Measurements from ENCODE around the gene TTC19. TPM values are rescaled to one million over a fixed set of nuclear protein-coding genes. Genes with fewer than 3 reads are reported as not detected.

TTC19 gene
- total and polyA plus RNA-seq, 2 of the 8 experiments (the other 6 are each of a cell fraction or from before 2014, with no cell fraction given): 11.8 to 55.0 TPM

DNA sequence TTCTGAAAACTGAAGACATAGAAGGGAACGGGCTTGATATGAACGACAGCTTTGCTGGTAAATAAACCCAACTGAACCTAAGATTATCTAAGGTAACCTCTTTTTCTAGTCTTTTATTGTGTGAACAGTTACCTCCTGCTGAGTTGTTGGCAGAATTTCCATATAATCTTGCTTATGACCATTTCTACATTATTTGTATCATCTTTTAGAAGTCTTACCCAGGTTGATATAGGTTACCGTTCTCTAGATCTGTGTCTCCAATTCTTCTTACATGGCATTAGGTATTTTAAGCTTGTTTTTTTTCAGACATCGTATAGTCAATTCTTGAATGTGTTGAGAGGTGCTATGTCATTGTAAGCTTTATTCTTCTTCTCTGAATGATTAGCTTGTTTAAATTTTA is 24.3 kb downstream of the TTC19 start:
- FAIRE-seq: no peak
- H3K79me2 ChIP-seq (ENCODE audit: control insufficient read depth in 1 of 2, insufficient read depth in 2 of 2, low read length in 2 of 2): peaks cover 0 to 13% of the 10 kb centered on the region in 2 experiments; a peak in 2 of 4 replicates
- no peak overlapping the region for H3K4me2 ChIP-seq (ENCODE audit: insufficient read depth in 1 of 2, low read depth in 2 of 2, low read length in 2 of 2)
- H2AK5ac ChIP-seq (ENCODE audit: low read depth, low read length): no peak overlapping the region
- ChIA-PET CTCF (ENCODE audit: partially characterized antibody) (no interaction called here), POLR2A (ENCODE audit: partially characterized antibody) (interaction anchor here (2.6 kb wide), 1 partner anchor 12 kb away, joined by 6 read pairs; no protein-coding TSS in a partner anchor)
- no peak overlapping the region for H4K8ac ChIP-seq (ENCODE audit: extremely low read depth, insufficient read depth, low read length)
- no peak overlapping the region for H2AFZ ChIP-seq (ENCODE audit: low read length)
- H3K79me1 ChIP-seq (ENCODE audit: low read depth, low read length): no peaks in the 10 kb centered on the region; the same call in 1 of the 2 replicates
- H4K91ac ChIP-seq (replicated peaks; ENCODE audit: insufficient read length, low read length): no peak overlapping the region
- no peak overlapping the region for H3K18ac ChIP-seq (ENCODE audit: extremely low read depth, low read length)
- no peak overlapping the region for H3K4me3 ChIP-seq (ENCODE audit: extremely low read depth in 1 of 4, insufficient read depth in 2 of 4, low read depth in 3 of 4, low read length in 4 of 4)
- H3K4me1 ChIP-seq (replicated peaks in 1 of 4; ENCODE audit: control insufficient read depth in 3 of 4, insufficient read depth in 4 of 4, low read length in 3 of 4): no peaks in the 10 kb centered on the region
- H2BK12ac ChIP-seq (ENCODE audit: low read depth, low read length): no peak overlapping the region
- H4K20me1 ChIP-seq (replicated peaks in 1 of 2; ENCODE audit: control insufficient read depth in 1 of 2, insufficient read depth in 2 of 2, low read length in 2 of 2): peaks cover 6 to 10% of the 10 kb centered on the region in 2 experiments
- H2BK15ac ChIP-seq (ENCODE audit: low read length): no peak overlapping the region
- 90% methylated on average over 4 of the region's 4 CpGs; no CpG with 5 or more reads in 1 of the 2 experiments for WGBS, 2 experiments (ENCODE audit: extremely low coverage in 1 of 2, insufficient coverage in 1 of 2, insufficient read length in 1 of 2, insufficient replicate concordance in 2 of 2, low coverage in 1 of 2, low lambda C conversion rate in 2 of 2, missing lambda C conversion rate in 1 of 2)
- no peaks in the 10 kb centered on the region for H3K27me3 ChIP-seq (replicated peaks in 1 of 4; ENCODE audit: control insufficient read depth in 3 of 4, extremely low read depth in 1 of 4, insufficient read depth in 3 of 4, low read length in 3 of 4)
- H3K23me2 ChIP-seq (ENCODE audit: low read depth, low read length): no peaks in the 10 kb centered on the region
- H3K27ac ChIP-seq (ENCODE audit: low read depth, low read length): no peak overlapping the region
- H3K14ac ChIP-seq (ENCODE audit: insufficient read length): no peak overlapping the region
- H2BK120ac ChIP-seq (replicated peaks; ENCODE audit: low read depth, low read length): no peak overlapping the region
- H4K5ac ChIP-seq (ENCODE audit: insufficient read length, low read depth, low read length): no peak overlapping the region
- no peak overlapping the region for H3K9ac ChIP-seq (replicated peaks in 1 of 4; ENCODE audit: extremely low read depth in 1 of 4, low read depth in 3 of 4, low read length in 3 of 4)
- no peak overlapping the region for H3K56ac ChIP-seq (replicated peaks; ENCODE audit: insufficient read length, low read depth, low read length)
- no peak overlapping the region for H2BK5ac ChIP-seq (ENCODE audit: low read depth, low read length)
- no peak for DNase-seq (ENCODE audit: low read depth in 1 of 2, low spot score in 2 of 2)
- H3K9me3 ChIP-seq (ENCODE audit: insufficient read depth in 2 of 2, low read depth in 1 of 2, low read length in 1 of 2): no peaks in the 10 kb centered on the region
- no peak overlapping the region for H3K4ac ChIP-seq (replicated peaks; ENCODE audit: insufficient read length, low read depth, low read length)
- peaks cover 5 to 62% (median 38%) of the 10 kb centered on the region in 4 experiments for H3K36me3 ChIP-seq (ENCODE audit: control insufficient read depth in 2 of 4, insufficient read depth in 4 of 4, low read length in 3 of 4)
- H2BK20ac ChIP-seq (ENCODE audit: low read length): no peak overlapping the region
- H3K23ac ChIP-seq (ENCODE audit: insufficient read length): no peak overlapping the region
- TF ChIP-seq KDM1A (IDR thresholded peaks at IDR 0.05; ENCODE audit: borderline replicate concordance, low read length) (no peak), CTCF (IDR thresholded peaks at IDR 0.05; ENCODE audit: control extremely low read depth in 1 of 3, insufficient read depth in 1 of 3, low read depth in 1 of 3, low read length in 3 of 3) (no peak), BRCA1 (IDR thresholded peaks at IDR 0.05; ENCODE audit: low read depth, low read length) (no peak), FOSL1 (IDR thresholded peaks at IDR 0.05; ENCODE audit: insufficient read depth, low read depth, low read length) (no peak), TBP (IDR thresholded peaks at IDR 0.05; ENCODE audit: low read depth, low read length) (no peak), USF2 (IDR thresholded peaks at IDR 0.05; ENCODE audit: low read length) (no peak), KDM5A (IDR thresholded peaks at IDR 0.05; ENCODE audit: low read length) (no peak), SP4 (IDR thresholded peaks at IDR 0.05; ENCODE audit: low read length) (no peak), POU5F1 (IDR thresholded peaks at IDR 0.05; ENCODE audit: low read depth, low read length) (no peak), TAF1 (IDR thresholded peaks at IDR 0.05; ENCODE audit: low read depth, low read length) (no peak)
- TF ChIP-seq, protein P1, sequence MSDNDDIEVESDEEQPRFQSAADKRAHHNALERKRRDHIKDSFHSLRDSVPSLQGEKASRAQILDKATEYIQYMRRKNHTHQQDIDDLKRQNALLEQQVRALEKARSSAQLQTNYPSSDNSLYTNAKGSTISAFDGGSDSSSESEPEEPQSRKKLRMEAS (IDR thresholded peaks at IDR 0.05): no peak

All from H1 (cell line).